Measurements from ENCODE around the gene BCL11A. TPM values are rescaled to one million over a fixed set of nuclear protein-coding genes. Genes with fewer than 3 reads are reported as not detected.
A peak's percentile ranks its signal among the peaks of the same experiment; 100 is the strongest.

The BCL11A gene
- total RNA-seq, 6 donors from 2014 or later: 2.7 to 12.7 (median 5.4) TPM

DNA sequence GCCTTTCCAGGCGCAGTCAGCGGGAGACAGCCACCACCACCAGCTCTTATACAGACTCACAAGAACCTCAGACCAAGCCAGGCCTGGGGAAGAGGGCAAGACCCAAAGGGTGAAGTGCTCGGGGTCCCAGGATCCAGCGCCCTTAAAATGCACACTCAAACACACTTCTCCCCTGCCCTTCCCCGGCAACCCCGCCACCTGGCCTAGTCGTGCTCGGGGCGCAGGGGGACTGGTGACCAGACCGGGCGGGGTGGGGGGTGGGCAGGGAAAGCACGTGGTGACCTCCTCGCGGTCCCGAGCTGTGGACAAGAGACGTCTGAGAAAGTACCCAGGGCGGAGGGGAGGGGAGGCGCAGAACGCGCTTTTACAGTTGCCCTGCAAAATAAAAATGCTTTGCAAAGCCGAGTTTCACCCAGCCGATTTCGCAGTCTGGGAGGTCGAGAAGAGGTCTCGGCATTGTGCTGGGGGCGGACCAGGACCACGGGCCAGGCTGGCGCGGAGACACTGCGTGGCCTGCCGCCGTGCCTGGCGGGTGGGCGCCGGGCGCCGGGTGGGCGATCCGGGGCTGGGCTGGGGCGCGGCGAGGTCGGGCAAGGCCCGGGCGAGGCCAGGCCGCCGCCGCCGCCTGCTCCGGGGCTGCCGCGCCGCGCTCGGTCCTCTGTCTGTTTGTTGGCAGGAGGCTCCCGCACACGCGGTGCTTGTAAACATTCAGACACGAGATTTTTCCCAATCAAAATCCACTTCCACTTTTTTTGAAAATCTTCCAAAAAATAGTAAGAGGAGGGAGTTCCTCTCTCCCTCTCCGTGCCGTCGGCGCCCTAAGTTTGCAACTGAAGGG lies 2.0 kb downstream of the BCL11A start:
- DNase-seq (peak; percentile 53 to 89), ATAC-seq (ENCODE audit: low FRiP score in 2 of 2) (no peak)
- H3K36me3 ChIP-seq: no peaks in the 10 kb centered on the region
- peaks cover 61 to 79% (median 64%) of the 10 kb centered on the region in 4 donors for H3K4me1 ChIP-seq
- no peaks in the 10 kb centered on the region for H3K9me3 ChIP-seq
- 3% methylated on average over 29 to 37 of the region's 63 CpGs for WGBS, 2 donors
- peaks cover 0 to 32% (median 16%) of the 10 kb centered on the region in 4 donors for H3K27me3 ChIP-seq
- H3K27ac ChIP-seq: no peak overlapping the region
- H3K4me3 ChIP-seq: peak overlapping the region in 3 of 4 donors; percentile 70 to 82 (median 75)
- TF ChIP-seq, protein P1, sequence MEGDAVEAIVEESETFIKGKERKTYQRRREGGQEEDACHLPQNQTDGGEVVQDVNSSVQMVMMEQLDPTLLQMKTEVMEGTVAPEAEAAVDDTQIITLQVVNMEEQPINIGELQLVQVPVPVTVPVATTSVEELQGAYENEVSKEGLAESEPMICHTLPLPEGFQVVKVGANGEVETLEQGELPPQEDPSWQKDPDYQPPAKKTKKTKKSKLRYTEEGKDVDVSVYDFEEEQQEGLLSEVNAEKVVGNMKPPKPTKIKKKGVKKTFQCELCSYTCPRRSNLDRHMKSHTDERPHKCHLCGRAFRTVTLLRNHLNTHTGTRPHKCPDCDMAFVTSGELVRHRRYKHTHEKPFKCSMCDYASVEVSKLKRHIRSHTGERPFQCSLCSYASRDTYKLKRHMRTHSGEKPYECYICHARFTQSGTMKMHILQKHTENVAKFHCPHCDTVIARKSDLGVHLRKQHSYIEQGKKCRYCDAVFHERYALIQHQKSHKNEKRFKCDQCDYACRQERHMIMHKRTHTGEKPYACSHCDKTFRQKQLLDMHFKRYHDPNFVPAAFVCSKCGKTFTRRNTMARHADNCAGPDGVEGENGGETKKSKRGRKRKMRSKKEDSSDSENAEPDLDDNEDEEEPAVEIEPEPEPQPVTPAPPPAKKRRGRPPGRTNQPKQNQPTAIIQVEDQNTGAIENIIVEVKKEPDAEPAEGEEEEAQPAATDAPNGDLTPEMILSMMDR (IDR thresholded peaks at IDR 0.05): no peak
- TF ChIP-seq POLR2A (IDR thresholded peaks at IDR 0.05) (no peak), POLR2AphosphoS5 (IDR thresholded peaks at IDR 0.05) (no peak), EP300 (IDR thresholded peaks at IDR 0.05) (no peak)

DNA sequence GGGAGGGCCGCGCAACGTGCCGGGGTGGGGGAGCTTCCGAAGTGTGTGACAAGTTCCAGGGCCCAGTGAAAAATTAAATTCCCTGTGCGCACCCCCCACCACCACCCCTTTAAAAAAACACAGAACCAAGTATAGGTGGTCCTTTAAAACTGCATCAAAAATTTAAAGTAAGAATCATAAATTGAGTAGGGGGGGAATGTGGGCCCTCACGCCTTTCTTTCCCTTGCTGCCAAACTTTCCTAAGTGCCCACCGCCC lies 2.5 kb downstream of the BCL11A start:
- TF ChIP-seq POLR2A (IDR thresholded peaks at IDR 0.05): no peak
- TF ChIP-seq POLR2AphosphoS5 (IDR thresholded peaks at IDR 0.05): no peak
- no peak for TF ChIP-seq EP300 (IDR thresholded peaks at IDR 0.05)
- TF ChIP-seq, protein P1 (IDR thresholded peaks at IDR 0.05): no peak
- Histone ChIP-seq H3K27ac (no peak overlapping the region), H3K36me3 (no peaks in the 10 kb centered on the region), H3K4me3 (peak overlapping the region in 3 of 4 donors; percentile 70 to 82 (median 75)), H3K4me1 (peaks cover 61 to 73% (median 62%) of the 10 kb centered on the region in 4 donors), H3K27me3 (peaks cover 0 to 31% (median 16%) of the 10 kb centered on the region in 4 donors), H3K9me3 (no peaks in the 10 kb centered on the region)
- 6% methylated on average over 8 of the region's 8 CpGs for WGBS, 2 donors
- ATAC-seq (ENCODE audit: low FRiP score in 2 of 2): no peak
- no peak for DNase-seq

DNA sequence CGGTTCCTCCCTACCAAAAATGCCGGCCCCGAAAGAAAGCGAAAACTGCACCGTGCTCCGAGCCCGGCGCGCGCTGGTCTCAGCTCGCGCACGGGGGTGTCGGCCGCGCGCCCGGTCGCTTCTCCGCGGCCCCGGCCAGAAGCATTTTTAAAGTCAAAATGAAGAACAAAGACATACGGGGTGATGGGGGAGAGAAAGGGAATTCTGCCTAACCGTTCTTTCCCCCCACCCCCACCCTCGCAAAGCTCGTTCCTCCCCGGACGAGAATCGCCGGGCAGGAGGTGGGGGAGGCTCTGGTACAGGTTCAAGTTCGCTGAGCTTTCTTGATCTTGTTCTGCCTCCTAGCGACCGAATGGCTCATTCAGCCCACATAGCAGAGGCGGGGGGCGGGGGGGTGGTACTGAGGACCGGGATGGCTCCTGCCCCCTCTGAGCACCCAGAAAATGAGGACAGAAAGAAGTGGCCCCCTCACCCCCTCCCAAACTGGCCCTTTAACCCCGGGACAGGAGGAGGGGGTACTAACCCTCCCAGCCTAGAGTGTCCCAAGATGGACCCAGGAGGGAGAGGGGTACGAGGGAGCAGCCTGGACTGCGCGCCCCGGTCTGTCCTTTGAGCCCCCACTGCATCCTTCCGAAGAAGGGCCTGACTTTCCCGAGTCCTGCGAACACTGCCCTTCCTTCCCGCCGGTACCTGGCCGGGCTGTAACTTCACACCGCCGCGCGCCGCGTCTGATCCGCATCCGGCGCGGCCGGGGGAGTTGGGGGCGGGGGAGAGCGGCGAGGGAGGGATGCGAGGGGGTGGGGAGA lies 3.1 kb downstream of the BCL11A start:
- peak overlapping the region; percentile 50 to 82 (median 72) for H3K4me3 ChIP-seq
- H3K36me3 ChIP-seq: no peaks in the 10 kb centered on the region
- H3K27ac ChIP-seq: peak overlapping the region; percentile 15 to 85 (median 68)
- ATAC-seq (ENCODE audit: low FRiP score in 2 of 2) (peak; percentile 81), DNase-seq (peak; percentile 84 to 91)
- H3K4me1 ChIP-seq: peaks cover 55 to 68% (median 59%) of the 10 kb centered on the region in 4 donors
- WGBS, 2 donors: 1 to 3% methylated on average over 30 to 54 of the region's 62 CpGs
- no peaks in the 10 kb centered on the region for H3K9me3 ChIP-seq
- no peak for TF ChIP-seq POLR2A (IDR thresholded peaks at IDR 0.05)
- TF ChIP-seq, protein P1 (IDR thresholded peaks at IDR 0.05): peak; percentile 19 to 62 (median 54)
- no peak for TF ChIP-seq POLR2AphosphoS5 (IDR thresholded peaks at IDR 0.05)
- no peak for TF ChIP-seq EP300 (IDR thresholded peaks at IDR 0.05)
- peaks cover 0 to 31% (median 13%) of the 10 kb centered on the region in 4 donors for H3K27me3 ChIP-seq

- Histone ChIP-seq H3K4me3 (peak overlapping the region; percentile 50 to 82 (median 72)), H3K27ac (peak overlapping the region; percentile 15 to 85 (median 68)), H3K27me3 (peaks cover 0 to 29% (median 12%) of the 10 kb centered on the region in 4 donors), H3K36me3 (no peaks in the 10 kb centered on the region), H3K9me3 (no peaks in the 10 kb centered on the region), H3K4me1 (peaks cover 50 to 63% (median 58%) of the 10 kb centered on the region in 4 donors)
- DNase-seq (no peak), ATAC-seq (ENCODE audit: low FRiP score in 2 of 2) (no peak)
- TF ChIP-seq, protein P1 (IDR thresholded peaks at IDR 0.05): no peak
- no peak for TF ChIP-seq EP300 (IDR thresholded peaks at IDR 0.05)
- no peak for TF ChIP-seq POLR2AphosphoS5 (IDR thresholded peaks at IDR 0.05)
- TF ChIP-seq POLR2A (IDR thresholded peaks at IDR 0.05): no peak
- WGBS, 2 donors: 0 to 1% methylated on average over 4 to 13 of the region's 13 CpGs
These were observed 3.6 kb downstream of the BCL11A start for GRCh38 chr2:60549928-60550177.

Measured in upper lobe of left lung (tissue), 6 donors.